NAMALWA (cell line): ENCODE data around the gene DIP2A.
A peak's percentile ranks its signal among the peaks of the same experiment; 100 is the strongest.
"Not testable (repeated sequence)": the region's sequence is repeated elsewhere in the genome, so short reads cannot be mapped to it uniquely, and the experiment has no call there.

ENCODE experiments used
- DNase-seq: peaks from one replicate; pipeline ENCODE4 v3.0.0-alpha.2; 2015; ENCODE audit warnings: low spot score

Gene DIP2A

DNA sequence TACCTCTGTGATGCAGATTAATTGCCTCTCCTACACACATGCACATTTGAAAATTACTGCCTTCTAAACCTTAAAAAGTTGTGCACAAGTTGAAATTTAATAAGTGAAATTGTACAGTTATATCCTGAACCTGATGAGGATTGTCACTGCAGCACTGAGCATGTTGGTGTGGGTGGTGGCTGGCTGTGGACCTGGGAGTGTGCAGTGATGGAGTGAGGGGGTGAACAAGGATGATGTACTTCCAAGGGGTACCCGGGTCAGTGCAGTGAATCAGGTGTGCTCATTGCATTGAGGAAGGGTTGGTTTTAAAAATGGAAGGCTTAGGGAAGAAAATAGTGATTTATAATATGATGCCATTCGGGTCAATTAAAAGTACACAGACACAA, 24.1 kb downstream of the DIP2A start:
- no peak for DNase-seq

DNA sequence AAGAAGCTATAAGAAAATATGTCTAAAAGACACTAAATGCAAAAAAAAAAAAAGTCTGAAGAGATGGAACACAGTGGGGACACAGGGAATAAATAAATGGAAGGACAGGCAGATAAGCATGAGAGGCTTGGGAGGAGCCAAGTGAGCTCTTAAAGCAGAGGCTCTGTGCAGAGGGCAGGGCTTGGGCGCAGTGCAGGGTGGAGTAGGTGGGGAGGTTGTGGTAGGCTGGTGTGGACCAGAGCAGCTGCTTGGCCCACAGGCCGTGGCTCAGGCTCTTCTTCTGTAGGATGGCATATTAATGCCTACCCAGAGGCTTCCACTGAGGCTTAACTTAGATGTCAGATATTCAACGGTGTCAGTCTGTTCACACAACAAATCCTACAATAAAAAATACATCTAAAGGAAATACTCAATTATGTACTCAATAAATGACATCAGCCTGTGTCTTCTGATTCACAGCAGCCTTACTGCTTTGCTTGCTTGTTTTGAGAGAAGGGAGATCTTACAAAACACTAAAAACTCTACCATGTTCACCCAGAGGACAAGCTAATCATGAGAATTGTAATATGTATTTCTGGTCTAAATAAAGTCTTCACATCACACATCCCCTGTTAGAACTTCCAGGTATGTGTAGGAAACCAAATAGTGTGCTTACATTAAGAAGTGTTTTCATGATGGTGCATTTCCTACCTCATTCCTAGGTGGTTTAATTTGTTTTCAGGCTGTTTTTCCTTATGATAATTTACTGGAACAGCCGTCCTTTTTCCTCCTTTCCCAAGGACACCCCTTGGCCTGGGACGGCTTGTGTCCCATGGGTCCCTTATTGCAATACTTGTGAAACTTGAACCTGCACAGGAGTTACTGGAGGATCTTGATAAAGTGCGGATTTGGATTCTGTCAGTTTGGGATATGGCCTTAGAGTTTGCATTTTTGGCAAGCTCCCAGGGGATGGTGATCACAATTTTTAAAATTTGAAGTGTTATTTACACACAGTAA, 24.9 kb downstream of the DIP2A start:
- DNase-seq = no peak

DNA sequence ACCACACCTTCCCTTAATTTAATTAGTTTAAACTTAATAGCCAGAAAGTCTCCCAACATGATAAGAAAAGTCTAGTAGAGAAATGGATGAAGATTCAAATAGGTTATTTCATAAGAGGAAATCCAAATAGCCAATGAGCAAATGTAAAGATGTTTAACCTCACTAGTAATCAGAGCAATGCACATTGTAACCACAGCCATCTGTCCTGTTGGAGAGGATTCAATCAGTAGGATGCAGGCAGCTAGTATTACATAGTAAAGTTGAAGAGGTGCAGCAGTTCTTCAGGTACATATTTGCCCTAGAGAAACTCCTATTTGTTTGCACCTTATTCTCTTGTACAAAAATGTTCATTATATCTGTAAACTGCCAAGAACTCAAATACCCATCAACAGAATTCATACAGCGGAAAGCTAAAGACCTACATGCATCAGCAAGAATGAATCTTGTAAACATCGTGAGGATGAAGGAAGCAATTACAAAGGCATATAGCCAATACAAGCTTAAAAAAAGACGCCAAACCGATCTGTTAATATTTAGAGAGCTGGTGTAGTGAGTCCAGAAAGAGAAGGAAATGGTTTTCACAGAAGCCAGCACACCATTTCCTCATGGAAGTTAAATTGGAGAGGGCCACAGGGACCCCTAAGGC, 27.9 kb downstream of the DIP2A start:
- no peak for DNase-seq

DNA sequence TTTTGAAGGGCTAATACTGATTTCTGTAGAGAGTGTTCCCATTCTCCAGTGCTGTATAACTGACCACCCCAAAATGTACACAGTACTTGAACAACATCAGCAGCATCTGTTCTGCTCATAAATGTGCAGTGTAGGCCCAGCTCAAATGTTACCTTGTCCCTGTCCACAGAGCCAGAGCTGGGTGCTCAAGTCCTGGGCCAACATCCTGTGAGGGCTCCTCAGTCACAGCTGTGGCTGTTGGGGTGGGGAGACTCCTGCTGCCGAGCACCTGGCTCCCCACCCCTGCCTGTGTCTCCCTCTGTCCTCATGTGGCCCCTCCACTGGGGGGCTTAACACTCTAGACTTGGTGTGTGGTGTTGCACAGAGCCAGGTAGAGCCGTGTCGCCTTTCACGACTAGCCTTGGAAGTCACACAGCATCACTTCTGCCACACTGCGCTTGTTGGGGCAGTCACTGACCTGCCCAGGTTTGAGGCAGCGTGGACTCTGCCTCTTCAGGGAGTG, 30.5 kb downstream of the DIP2A start:
- DNase-seq = no peak

DNA sequence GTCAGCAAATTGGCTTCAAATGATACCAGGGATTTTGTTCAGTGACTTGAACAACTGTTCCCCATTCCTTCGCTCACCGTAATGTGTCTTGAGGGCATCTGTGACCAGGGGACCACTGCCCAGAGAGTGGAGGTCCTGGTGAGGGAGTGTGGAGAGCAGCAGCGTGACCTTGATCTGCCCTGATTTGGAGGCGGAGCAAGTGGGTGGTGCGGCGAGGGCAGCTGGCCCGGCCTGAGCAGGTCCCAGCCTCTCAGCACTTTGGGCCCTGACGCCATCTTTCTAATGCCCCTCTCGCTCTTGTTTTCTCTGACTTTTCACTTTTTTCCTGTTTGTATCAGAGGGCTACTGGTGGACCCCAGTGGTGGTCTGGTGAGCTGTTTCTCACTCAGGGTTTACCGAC, 31.1 kb downstream of the DIP2A start:
- DNase-seq = no peak

DNA sequence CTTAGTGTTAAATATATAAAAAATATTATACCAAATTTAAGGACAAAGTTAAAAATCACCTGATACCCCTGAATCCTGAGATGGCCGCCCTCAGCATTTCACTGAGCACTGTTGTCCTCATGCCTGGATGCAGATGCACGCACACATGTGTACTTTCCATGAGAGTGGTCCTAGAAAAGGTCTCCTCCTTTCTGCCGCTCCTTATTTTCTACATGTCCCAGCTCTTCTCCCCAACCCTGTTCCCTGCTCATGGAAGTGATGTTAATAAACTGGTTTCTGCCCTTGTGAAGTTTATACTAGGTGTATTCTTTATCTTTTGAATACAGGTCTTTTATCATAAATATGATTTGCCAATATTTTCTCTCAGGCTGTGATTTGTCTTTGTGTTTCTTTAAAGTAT, 32.9 kb downstream of the DIP2A start:
- DNase-seq = no peak

DNA sequence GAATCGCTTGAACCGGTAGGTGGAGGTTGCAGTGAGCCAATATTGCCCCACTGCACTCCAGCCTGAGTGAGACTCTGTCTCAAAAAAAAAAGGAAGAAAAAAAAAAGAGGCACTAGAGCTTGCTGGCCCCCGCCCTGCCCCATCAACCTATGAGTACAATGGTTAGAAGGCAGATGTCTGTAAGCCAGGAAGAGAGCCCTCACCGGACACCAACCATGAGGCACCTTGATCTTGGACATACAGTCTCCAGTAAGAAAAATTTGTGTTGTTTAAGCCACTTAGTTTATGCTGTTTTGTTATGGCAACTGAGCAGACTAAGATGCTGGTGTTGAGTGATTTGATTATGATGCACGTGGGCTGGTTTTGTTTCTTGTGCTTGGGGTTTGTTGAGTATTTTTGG, 34.2 kb downstream of the DIP2A start:
- DNase-seq = no peak

DNA sequence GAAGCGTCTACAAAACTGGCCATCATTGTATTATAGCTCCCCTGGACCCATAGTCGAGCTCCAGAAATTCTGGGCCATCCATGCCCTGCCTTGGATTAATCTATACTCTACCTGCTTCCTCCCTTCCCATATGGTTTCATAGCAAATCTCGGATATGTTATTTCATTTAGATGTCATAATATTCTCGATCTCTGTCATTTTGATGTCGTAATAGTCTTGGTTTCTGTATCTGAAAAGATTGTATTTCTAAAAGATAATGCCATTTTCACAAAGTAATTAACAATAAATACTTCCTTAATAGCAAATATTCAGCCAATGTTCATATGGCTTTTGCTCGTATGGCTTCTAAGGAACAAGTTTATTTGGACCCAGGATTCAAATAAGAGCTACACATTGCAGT, 35.1 kb downstream of the DIP2A start:
- DNase-seq = no peak

DNA sequence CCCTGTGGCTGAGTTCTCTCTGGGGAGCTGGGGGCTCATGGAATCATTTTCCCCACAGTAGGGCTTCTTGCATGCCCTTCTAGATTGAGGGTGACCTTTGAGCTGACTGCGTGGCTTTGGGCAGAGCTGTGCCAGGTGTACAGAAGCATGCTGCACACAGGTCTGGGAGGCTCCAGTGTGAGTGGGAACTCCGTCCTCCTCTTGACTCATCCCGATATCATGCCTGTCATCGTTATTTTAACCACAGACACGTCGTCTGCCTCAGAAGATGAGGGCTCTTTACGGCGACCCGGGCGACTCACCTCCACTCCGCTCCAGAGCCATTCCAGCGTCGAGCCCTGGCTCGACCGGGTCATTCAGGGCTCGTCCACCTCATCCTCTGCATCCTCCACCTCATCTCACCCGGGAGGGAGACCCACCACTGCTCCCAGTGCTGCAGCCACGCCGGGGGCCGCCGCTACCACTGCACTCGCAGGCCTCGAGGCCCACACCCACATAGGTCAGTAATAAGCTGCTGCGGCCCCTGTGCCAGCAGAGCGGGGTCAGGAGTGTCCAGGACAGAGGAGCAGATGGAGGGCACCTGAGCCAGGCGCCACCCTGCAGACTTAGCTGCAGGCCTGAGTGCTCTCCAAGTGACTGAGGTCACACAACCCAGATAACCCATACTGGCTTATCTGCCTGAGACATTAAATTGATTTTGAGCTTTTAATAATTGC, 39.8 kb downstream of the DIP2A start:
- no peak for DNase-seq

DNA sequence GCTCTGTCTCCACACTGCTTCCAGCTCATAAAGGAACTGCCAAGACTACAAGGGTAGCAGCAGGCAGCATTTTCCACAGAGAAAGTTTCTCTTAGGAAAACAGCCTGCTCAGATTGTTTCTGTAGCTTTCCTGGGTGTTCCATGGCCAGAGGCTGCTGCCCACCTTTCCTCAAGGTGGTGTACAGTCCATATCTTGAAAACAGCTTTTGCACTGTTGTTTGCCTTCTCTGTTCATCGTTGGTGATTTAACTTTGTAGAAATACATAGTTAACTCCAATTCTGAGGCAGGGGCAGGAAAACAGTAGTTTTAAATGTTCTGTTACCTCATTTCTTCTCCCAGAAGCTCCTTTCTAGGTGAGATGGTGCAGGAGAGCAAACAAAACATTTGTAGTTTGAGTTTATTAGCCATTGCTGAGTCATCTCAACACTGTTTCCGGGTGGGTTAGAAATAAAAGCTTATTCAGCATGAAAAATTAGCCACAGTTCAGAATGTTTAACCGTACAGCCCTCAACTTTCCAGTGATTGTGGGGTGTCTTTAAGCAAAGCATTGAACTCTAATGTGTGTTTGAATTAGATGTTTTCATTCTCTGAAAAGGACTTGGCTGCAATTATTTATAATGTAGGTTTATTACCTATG, 41.7 kb downstream of the DIP2A start:
- DNase-seq = no peak

DNA sequence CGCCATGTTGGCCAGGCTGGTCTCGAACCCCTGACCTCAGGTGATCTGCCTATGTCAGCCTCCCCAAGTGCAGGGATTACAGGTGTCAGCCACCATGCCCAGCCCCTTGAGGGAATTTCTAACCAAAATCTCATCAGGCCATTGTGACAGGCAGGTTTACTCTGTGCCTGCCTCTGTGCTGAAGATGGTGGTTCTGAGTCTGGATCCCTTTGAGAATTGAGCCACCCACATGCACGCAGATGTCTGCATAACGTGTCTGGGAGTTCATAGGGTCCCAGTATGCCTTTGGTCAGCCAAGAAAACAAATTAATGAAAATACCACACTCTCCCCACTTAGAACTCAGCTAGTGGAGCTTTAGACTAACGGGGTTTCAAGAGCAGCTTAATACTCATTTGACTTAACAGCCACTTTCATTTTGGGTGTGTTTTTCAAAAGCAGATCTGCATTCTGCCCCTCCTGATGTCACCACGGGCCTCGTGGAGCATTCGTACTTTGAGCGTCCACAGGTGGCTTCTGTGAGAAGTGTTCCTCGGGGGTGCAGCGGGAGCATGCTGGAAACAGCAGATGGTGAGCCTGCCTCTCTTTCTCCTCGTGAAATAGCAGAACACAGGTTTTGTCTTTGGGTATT, 45.3 kb downstream of the DIP2A start:
- peak; percentile 61 for DNase-seq

DNA sequence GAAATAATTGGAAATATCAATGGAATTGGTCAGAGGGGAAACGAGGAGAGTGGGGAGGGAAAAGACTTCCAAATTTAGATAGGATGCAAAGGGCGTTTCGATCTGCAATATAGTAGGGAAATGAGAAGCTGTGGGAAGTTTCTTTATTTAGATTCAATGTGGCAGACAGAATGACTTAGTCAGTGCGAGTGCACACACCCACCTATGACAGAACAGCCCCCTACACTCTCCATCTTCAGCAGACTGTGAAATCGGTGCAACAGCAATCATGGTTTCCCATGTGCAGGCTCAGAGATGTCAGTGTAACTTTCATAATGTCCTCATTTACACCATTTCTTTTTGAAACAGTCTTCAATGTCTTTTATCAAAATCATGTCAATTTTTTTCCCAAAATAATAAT, 46.0 kb downstream of the DIP2A start:
- no peak for DNase-seq

DNA sequence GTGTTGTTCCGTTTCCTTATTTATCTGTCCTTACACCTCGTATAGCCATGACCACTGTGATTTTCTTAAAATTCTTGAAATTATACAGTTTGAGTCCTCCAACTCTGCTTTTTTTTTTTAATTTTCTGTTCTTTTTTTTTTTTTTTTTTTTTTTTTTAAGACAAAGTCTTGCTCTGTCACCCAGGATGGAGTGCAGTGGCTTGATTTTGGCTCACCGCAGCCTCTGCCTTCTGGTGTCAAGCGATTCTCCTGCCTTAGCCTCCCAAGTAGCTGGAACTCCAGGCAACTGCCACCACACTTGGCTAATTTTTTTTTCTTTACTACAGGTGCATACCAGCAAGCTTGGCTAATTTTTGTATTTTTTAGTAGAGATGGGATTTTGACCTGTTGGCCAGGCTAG, 48.9 kb downstream of the DIP2A start:
- no peak for DNase-seq

DNA sequence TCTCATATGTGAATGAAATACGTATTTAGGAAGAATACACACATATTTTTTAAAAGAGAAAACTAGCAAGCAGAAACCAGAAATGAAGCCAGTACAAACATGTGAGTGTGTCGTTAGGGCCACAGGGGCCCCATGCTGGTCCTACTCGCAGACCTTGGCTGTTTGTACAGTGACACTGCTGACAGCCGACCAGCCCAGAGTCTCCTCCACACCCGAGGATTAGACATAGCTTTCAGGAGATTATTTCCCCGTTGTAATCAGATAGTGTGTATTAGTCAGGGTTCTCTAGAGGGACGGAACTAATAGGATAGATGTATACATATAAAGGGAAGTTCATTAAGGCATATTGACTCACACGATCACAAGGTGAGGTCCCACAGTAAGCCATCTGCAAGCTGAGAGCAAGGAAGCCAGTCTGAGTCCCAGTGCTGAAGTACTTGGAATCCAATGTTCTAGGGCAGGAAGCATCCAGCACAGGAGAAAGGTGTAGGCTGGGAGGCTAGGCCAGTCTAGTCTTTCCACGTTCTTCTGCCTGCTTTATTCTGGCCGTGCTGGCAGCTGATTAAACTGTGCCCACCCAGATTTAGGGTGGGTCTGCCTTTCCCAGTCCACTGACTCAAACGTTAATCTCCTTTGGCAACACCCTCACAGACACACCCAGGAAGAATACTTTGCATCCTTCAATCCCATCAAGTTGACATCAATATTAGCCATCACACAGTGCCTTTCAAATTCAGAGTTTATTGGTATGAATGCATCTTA, 51.2 kb downstream of the DIP2A start:
- no peak for DNase-seq

DNA sequence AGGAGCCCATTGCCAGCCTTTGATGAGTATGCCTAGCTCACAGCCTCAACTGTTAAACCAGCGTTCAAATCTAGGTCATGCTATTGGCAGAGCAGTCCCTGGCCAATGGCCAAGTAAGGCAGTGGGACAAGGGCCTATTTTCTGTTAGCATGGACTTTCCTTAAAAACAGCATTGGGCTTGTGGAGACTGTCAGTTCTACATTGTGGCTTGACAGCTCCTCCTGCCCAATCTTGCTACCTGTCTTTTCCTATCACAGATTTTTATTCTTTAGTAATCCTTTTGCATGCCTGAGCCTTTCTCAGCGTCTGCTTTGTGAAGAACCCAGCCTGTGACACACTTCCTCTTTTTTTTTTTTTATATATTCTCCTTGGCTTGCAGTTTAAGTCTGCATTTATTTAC, 56.4 kb downstream of the DIP2A start:
- peak; percentile 45 for DNase-seq

DNA sequence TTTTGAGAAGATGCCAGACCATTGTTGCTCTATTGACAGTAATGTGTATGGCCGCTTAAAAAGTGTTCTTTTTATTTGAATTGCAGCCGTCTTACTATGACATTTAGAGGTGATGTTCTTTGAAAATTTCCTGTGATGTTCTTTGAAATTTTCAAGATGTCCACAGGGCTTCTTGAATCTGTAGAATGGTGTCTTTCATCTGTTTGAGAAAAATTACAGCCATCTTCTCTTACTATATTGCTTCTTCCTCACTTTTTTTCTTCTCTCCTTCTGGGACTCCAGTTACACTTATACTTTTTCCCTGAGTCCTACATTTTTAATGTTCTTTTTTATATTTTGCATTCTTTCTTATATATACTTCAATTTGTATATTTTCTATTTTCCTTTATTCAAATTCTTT, 57.4 kb downstream of the DIP2A start:
- DNase-seq = no peak

DNA sequence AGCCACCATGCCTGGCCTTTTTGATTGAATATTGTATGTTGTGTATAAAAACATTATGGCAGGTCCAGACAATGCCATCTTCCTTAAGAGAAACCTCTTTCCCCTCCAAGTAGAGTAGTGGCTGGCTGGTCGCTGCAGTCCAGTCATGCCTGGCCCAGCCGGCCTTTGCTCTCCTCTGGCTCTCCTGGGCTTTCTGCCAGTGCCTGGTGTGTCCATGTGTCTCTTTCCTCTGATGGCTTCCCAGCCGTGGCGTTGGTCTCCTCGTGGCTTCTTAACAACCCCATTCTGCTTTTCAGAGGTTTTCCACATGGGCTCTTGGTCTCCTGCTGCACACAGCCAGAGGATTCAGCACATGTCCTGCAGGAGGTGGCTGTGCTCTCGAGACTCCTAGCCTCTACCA, 58.7 kb downstream of the DIP2A start:
- no peak for DNase-seq

DNA sequence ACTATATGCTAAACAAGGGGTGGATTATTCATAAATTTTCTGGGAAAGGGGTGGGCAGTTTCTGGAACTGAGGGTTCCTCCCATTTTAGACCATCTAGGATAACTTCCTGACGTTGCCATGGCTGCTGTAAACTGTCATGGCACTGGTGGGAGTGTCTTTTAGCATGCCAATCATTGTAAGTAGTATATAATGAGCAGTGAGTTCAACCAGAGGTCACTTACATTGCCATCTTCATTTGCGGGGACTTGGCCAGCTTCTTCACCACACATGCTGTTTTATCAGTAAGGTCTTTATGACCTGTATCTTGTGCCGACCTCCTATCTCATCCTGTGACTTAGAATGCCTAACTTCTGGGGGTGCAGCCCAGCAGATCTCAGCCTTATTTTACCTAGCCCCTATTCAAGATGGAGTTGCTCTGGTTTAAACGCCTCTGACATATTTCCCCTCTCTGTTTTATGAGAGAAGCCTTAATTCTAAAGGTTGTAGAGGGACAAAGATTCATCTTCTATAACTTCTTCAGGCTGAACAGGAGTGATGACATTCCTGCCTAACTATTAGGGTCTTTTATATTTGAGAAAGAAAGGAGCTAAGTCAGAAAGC, 60.4 kb downstream of the DIP2A start:
- no peak for DNase-seq

DNA sequence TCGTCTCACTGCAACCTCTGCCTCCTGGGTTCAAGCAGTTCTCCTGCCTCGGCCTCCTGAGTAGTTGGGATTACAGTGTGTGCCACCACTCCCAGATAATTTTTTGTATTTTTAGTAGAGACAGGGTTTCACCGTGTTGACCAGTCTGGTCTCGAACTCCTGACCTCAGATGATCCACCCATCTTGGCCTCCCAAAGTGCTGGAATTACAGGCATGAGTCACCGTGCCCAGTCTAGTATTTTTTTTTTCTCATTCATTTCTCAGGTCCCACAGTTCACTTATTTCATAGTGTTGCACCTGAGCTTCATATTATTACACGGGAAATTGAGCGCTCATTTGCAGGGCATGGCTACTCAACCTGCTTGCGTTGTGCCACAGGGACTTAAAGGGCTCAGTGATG, 68.7 kb downstream of the DIP2A start:
- DNase-seq = not testable (repeated sequence)

DNA sequence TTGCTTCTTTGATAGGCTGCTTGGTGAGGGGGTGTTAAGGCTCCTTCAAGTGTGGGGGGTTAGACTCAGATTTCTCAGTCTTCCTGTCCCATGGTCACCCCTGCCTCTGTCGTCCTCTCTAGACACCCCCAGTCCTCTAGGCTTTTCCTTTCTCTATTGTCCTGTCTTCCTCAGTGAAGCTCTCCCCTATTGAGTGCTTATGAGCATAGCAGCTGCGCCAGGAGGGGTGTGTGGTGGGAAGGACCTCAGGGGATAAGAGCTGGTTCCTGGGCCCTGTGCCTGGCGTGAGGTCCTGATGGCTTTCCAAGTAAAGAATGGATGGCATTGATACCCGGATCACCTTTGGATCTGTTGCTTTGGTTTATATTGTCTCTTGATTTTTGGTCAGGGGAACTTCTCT, 69.1 kb downstream of the DIP2A start:
- no peak for DNase-seq

DNA sequence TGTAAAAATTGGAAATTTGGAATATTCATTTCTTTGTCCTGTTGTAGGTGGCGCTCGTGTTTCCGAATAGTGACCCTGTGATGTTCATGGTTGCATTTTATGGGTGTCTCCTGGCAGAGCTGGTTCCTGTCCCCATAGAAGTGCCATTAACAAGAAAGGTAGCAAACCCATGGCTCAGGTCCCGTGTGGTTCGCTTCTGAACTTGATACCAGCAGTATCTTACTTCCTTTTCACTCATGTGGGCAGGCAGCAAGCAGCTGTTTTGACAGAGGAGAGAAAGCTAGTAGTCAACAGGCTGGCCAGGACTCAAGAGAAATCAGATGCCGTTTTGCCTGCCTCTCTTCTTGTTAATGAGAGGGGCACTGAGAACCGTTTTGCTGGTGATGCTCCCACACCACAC, 73.4 kb downstream of the DIP2A start:
- no peak for DNase-seq
